ENCODE measurements around the gene THEMIS.
"Not testable (repeated sequence)": the region's sequence is repeated elsewhere in the genome, so short reads cannot be mapped to it uniquely, and the experiment has no call there.

Gene THEMIS

DNA sequence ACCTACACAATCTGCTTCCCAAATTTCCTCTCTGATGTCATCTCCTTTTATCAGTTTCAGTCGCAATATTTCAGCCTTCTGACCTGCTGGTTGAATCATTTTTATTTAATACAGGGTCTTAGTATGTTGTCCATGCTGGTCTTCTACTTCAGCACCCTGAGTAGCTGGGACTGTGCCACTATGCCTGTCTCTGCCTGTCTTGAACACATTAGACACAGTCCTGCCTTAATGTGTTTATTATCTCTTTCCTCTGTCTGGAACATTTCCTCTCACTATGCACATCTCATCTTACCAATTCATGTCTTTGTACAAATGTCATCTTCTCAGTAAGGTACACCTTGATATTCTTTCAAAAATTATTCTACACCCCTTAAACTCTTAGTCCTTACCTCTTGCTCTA lies 106.5 kb downstream of the THEMIS start:
- no peak for DNase-seq (ENCODE audit: low read depth)

DNA sequence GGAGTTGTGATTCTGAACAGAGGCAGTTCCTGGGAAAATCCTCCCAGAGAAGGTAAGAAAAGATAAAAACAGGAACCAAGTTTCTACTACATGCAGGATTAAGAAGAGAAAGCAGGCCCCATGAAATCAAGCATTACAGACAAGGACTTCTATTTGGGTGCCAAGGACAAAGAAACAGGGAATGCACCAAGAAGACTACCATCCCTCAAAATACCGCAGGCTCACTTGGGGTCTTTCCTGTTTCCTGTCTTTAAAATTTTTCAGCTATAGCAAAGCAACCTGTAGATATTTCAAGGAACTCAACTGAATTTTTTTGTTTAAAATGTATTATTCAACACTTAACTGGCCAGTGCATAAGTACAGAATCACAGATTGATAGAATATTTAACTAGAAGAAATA lies 107.5 kb downstream of the THEMIS start:
- DNase-seq (ENCODE audit: low read depth), result no peak

DNA sequence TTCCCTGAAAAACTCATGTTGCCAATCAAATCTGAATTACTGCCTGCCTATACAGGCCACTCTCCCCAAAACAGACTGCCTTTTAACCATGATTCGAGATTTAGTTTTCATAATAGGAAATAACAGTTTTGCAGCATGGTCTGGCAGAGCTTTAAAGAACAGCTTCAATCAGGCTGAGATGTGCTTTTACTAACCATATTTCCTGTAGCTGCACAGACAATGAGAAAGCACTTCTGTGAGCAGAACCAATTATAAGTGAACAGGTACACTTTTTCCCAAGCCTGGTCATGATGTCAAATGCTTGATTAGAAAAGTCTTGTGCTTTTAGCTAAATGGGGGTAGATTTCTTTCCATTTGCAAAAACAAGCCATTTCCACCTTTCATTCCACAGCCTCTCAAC lies 108.2 kb downstream of the THEMIS start:
- no peak for DNase-seq (ENCODE audit: low read depth)

DNA sequence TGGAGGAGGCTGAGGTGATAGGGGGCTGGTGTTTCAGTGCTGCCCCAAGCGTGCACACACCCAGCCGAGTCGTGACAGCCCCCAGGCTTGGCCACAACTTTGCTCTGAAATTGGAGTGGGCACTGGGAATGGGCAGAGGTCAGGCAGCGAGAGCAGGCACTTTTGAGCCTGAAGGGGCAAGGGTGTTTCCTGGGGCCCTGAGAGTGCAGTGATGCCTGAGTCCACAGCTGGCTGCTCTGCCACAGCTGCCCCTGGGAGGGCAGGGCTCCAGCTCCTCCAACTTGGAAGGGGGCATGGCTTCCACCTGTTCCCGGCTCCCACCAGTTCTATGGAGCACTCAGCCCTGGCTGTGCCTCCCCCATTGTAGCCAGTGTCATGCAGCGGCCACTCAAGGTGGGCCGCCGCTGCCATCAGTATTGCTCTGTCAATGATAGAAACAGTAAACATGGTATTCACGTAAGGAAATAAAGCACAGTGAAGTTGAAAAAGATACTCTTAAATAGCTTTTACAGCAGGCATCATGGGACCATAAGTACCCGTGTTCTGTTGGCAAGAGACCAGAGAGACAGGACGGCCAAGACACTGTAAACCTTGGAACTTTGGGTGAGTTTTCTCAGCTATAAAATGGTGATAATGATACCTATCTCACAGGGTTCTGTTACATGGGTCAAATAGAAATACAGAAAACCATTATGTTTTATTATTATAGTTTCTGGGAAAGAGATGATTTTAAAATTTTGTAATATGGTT lies 108.9 kb downstream of the THEMIS start:
- DNase-seq (ENCODE audit: low read depth), result no peak

DNA sequence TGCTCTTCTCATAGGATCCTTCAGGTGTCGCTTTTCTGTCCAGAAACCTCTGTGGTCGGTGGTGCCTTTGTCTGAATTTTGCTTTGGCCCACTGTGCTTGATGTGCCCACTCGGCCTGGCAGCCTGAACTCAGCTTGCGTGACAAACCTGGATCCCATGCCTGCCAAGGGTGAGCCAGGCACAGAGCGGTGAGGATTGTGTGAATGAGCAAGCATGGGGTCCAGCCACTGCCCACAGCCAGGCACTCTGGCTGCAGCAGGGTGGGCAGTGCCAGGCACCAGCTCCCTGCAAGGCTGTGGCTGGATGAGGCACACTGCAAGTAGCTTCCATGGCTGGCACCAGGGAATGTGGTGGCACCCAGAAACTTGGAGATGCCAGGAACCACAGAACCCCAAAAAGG lies 110.3 kb downstream of the THEMIS start:
- no peak for DNase-seq (ENCODE audit: low read depth)

DNA sequence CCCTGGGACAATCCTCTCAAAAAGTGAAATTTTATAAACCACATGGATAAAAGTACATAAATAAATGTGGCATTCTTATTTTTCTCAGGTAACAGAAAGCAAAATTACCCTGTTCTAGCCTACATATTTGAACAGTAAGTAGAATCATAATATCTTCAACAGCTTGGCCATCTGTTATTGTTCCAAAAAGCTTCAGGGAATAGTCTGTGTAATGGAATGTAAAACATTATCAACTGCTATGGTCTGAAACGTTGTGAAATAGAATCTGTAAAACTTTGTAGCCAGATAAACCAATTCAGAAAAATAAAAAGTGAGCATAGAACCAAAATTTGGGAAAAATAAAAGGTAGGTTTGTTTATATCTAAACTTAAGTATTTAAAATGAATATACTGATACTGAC lies 114.7 kb downstream of the THEMIS start:
- peak; percentile 58 for DNase-seq (ENCODE audit: low read depth)

DNA sequence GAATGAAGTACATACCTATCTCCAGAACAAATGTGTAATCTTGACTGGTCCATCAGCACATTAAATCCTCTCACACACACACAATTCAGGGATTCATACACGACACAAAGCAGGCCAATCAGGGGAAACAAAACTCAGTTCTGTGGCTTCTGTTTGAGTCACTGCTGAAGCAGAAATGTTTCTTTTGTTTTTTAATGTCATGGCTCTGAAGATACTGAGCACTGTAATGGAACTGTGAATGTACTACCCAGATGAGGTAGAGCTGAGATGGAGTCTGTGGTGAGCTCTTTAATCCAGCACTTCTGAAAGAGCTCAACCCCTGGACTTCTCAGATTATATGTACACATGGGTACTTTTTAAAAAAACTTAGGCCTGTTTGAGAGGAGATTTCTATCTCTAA lies 116.4 kb downstream of the THEMIS start:
- no peak for DNase-seq (ENCODE audit: low read depth)

DNA sequence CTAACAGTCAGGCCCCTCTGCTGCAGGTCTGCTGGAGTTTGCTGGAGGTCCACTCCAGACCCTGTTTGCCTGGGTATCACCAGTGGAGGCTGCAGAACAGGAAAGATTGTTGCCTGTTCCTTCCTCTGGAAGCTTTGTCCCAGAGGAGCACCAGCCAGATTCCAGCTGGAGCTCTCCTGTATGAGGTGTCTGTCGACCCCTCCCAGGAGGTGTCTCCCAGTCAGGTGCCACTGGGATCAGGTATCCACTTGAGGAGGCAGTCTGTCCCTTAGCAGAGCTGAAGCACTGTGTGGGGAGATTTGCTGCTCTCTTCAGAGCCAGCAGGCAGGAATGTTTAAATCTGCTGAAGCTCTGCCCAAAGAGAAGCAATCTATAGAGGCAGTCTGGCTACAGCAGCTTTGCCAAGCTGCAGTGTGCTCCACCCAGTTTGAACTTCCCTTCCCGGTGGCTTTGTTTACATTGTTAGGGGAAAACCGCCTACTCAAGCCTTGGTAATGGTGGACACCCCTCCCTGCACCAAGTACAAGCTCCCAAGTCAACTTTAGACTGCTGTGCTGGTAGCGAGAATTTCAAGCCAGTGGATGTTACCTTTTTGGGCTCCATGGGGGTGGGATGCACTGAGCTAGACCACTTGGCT lies 119.1 kb downstream of the THEMIS start:
- DNase-seq (ENCODE audit: low read depth), result not testable (repeated sequence)

DNA sequence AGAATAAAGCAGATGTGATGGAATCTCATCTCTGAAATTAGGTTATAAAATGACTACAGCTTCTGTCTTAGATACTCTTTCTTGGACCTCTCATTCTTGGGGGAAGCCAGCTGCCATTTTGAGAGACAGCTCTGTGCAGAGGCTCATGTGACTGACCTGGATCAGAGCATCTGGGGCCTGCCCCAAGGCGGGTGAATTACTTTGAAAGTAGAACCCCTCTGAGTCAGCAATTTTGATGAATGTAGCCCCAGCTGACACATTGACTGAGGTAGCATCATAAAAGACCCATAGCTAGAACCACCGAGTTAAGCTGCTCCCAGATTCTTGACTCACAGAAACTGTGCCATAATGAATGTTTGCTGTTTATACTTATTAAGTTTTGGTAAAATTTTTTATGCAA lies 124.5 kb downstream of the THEMIS start:
- no peak for DNase-seq (ENCODE audit: low read depth)

DNA sequence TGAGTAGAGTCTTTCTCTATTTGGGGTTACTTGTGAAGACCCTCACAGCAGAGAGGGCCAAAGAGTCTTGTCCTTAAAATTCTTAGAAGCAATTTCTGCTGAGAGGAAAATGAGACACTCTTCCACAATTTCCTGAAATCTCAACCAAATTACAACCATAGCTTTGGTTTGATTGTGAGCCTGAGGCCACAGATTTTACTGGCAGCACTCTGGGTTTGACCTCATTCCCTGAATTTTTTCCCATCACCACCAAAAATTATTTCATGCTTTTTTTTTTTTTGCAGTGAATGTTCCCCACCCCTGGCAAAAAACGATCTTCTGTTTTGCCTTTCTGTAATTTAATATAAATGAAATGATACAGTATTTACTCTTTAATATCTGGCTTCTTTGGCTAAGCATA lies 125.5 kb downstream of the THEMIS start:
- no peak for DNase-seq (ENCODE audit: low read depth)

DNA sequence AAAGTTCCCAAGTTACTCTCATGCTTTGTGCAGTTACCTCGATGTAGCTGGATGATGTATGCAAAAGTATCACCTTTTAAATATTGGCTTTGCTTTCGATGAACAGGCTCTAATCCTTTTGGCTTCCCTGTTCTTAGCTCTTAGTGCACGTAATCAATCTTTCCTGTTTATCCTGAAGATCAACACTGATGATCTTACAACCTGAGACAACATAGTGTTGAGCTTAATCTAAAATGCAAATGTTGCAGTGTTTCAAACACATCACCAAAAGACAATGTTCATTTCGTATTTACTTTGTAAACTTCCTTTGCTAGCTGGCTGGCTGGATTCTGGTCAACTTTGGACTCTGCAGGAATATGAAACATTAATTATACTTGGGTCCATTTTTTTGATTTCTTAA lies 132.1 kb downstream of the THEMIS start:
- no peak for DNase-seq (ENCODE audit: low read depth)

DNA sequence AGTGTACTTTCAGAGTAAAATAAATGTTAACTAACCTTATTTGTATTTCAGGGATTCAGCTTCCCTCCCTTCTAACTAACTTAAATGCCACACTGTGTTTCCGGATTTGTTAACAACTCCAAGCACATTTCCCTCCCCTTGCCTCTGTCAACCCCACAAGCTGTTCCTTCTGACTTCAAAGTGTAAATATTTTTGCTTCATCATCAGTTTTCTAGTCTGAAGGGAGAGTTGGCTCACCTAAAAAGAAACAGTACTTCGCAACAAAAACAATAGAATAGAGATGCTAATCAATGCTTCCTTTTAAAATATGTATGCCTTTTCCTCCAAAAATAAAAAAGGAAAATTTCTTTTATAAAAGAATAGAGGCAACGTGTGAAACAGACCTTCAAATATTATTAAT lies 132.6 kb downstream of the THEMIS start:
- DNase-seq (ENCODE audit: low read depth), result no peak

DNA sequence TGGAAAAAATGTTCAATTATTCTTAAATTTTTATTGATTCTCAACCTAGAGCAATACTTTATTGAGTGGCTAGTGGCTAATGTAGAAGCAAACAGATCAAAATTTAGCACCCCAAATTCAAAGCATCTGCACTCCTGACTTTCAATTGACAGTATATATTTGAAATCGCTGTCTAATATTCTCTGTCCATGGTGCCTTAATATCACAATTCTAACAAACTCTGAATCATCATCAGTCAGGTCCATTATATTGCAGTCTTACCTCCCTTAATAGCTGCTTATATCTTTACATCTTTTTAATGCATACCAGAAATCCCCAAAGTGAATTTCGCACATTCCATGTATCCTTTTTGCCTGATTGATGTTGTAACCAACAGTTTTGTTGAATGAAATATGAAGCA lies 134.9 kb downstream of the THEMIS start:
- no peak for DNase-seq (ENCODE audit: low read depth)

DNA sequence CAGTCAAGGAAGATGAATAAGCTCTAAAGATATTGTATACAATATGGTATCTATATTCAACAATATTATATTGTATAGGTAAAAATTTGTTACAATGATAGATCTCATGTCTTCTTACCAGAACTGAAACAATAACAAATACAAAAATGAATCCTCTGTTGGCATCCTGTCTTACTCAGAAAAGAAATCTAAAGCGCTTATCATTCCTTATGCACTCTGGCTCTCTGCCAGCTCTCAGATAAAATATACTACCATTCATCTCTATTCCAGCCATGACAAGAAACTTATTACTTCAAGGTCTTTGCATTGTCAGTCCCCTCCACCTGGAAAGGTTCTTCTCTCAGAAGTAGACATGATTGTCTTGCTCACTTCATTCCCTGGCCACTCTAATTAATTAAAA lies 138.6 kb downstream of the THEMIS start:
- no peak for DNase-seq (ENCODE audit: low read depth)

DNA sequence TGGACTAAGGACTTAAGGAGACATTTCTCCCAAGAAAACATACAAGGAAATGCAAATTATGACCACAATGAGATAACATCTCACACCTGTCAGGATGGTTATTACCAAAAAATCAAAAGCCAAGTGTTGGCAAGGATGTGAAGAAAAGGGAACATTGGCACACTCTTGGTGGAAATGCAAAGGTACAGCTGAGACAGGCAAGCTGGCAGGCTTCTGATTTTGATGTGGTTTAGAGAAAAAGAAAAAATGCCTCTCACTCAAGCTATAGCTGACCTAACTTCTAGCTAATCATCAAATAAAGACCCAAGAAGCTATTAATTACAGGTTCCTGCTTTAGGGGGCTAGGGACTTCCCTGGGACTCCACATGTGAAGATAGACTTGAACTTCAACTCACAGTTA lies 139.8 kb downstream of the THEMIS start:
- DNase-seq (ENCODE audit: low read depth), result no peak

DNA sequence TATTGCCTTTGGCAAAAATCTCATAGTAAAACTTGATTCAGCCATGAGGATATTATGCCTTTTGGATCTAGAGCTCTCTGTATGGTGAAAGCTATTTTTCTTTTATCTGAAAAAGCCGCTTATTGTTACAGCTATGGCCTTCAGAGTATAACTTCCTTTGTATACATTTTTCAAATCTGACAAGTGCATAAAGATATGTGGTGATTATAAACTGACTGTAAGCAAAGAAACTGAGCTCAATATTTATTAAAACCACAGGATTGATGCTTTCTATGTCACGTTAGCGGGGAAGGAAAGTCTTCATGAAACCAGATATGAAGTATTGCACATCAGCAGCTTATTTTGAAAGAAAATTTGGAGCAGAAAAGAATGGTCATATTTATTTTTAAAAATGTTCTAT lies 151.8 kb downstream of the THEMIS start:
- peak; percentile 90 for DNase-seq (ENCODE audit: low read depth)

DNA sequence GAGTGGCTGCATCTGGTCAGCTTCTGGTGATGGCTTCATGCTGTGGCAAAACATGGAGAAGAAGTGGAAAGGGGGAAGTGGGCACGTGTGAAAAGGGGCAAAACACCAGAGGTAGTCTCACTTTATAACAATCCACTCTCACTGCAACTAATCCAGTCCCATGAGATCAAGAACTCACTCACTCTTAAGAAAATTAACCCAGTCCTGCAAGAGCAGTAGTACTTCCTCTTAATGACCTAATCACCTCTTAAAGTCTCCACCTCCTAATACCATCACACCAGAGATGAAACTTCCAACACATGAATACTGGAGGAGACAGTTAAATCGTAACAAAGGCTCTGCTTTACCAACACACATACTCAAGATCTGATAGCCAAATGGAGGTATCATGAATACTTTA lies 152.6 kb downstream of the THEMIS start:
- DNase-seq (ENCODE audit: low read depth), result no peak

DNA sequence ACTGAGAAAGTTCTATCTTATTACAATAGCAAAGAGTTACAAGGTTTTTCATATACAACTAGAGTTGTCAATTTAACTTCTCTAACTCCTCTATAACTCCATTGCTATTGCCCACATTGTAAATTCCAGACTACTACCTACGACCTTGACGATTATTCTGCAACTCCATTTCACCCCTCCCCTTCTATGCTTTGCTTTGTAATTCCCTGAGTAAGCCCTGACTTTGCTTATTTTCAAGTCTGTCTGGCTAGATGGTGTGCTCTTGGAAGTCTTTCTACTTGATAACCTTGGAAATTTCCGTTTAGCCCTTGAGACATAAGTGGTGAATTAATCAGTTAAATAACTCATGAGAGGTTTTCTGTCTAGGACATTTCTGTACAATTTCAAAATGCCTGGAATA lies 162.4 kb downstream of the THEMIS start:
- peak; percentile 36 for DNase-seq (ENCODE audit: low read depth)

DNA sequence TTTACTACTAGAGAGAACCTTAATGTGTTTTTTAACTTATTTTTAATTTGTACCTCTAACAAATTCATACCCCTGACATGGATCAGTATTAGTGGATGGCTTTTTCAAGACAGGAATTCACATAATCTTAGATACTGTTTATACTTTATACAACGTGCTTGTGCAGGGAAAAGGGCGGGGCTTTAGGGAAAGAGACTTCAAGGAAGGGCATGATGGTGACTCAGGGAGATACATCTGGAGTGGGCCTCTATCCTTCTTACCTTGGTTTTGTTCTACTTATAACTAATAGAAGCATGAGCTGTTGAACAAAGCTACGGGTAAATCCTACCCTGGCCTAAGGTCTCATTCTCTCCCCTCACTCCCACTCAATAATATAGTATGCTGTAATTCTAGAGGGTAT lies 163.1 kb downstream of the THEMIS start:
- peak; percentile 29 for DNase-seq (ENCODE audit: low read depth)

DNA sequence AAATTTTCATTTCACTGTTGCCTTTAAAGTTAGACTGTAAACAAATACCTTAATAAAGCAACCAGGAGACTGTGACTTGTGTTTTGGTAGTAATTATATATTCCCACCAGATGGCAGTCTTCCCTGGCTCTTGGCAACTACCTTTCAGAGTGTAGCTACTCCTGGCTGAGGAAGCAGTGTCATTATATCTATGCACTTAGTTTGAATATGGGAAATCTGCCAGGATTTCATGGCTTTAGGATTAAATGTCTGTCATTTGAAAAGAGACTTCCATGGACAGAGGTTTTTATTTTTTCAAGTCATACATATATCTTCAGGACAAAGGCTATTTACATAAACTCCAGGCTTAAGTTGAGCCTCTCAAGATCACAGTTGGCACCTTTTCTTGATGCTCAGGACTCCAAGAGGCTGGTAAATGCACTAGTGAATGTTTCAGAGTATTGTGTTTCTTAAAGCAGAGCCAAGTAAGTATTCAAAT lies 163.8 kb downstream of the THEMIS start:
- DNase-seq (ENCODE audit: low read depth), result peak; percentile 79

DNA sequence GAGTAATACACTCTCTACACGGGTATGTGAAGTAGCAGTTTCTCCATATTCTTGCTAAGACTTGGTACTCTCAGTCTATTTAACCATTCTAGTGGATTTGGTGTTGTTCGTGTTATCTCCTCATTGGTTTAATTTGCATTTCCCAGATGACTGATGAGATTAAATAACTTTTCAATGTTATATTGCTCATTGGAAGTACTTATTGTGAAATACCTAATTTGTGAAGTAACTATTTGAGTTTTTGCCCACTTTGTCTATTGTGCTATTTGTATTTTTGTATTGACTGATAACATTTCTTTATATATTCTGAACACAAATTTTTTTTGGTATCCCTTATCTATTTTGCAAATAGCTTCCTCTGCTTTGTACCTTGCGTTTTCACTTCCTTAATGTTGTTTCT lies 167.9 kb downstream of the THEMIS start:
- DNase-seq (ENCODE audit: low read depth), result no peak

DNA sequence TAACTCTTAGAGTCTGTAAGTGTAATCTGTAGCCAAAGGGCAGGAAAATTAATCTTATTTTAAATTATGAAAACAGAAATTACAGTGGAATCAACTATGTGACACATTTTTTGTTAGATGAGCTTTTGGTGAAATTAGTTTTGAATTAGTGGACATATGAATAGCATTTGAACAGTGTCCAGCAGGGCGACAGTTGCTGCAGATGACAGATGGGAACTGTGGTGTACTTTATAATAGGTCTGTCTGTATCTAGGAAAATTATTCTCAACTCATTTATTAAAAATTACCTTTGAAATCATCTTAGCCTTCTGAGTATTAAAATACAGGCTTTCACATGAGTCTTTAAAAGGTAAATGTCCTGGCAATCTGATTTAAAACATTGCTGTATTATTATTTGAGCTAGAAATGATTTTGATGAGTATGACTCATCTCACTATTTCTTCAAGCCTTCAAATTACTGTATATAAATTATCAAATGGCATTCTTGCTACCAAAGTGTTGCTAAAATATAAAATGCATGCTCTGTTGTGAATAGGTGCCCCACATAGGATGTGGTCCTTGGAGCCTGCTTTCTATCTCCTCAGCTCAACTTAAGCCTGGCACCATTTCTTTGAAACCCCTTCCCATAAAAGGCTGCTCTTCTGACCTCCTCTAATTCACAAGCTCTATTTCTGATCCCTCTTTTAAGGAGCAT lies 173.5 kb downstream of the THEMIS start:
- DNase-seq (ENCODE audit: low read depth), result no peak

DNA sequence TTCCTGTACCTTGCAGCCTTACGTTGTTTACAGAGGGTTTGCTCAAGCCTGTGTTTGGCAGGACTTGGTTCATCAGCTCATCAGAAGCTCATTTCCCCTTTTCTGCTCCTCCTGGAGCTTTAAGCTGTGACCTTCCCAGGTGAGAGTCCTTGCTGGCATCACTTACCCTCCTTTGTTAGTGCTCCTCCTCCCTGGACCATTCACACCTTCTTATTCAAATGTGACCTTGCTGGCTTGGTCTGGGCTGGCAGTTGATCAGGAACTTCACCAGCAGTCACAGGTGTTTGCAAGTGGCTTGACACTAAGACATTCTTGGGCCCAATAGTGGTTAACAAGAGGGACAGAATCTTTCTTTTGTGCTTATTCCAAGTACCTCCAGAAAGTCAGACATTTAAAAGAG lies 175.0 kb downstream of the THEMIS start:
- DNase-seq (ENCODE audit: low read depth), result no peak

Measured in iris pigment epithelial cell (primary cell).